GM21515 (cell line): ENCODE data around the gene CLDN1.

Experiments
- ATAC-seq: cut with Tn5 transposase; IDR thresholded peaks from one replicate; pipeline ENCODE4 v1.9.1; 2021; ENCODE audit not compliant: unreplicated experiment

CLDN1 gene, protein sequence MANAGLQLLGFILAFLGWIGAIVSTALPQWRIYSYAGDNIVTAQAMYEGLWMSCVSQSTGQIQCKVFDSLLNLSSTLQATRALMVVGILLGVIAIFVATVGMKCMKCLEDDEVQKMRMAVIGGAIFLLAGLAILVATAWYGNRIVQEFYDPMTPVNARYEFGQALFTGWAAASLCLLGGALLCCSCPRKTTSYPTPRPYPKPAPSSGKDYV

DNA sequence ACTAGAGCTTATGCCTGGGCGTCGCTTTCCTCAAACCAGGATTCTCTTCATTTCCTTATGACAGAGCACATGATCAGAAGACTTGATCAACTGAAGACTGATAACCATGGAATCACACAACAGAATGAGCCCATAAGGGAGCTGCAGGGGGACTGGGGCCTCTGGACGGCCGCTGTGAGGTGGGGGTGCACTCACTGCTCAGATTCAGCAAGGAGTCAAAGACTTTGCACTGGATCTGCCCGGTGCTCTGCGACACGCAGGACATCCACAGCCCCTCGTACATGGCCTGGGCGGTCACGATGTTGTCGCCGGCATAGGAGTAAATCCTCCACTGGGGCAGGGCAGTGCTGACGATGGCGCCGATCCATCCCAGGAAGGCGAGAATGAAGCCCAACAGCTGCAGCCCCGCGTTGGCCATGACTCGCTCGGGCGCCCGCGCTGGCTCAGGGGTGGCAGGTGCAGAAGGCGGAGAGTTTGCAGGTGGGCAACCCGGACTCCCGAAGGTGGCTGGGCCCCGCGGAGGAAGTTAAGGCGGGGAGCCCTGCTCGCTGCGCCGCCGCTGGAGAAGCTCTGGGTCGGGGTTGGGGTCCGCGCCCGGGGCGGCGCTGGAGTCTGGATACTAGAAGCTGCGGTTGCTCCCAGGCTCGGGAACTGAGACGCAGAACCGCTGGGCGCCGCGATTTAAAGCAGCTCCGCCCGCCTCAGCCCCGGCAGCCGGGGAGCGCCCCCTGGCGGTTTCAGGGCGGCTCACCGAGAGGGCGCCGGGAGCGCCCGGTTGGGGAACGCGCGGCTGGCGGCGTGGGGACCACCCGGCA is at the start of gene CLDN1:
CLDN1 (minus strand) TSS at position 658 of the 815 bp plus-strand sequence; CDS start at position 418, 240 bp downstream.
- ATAC-seq = peak; percentile 88

DNA sequence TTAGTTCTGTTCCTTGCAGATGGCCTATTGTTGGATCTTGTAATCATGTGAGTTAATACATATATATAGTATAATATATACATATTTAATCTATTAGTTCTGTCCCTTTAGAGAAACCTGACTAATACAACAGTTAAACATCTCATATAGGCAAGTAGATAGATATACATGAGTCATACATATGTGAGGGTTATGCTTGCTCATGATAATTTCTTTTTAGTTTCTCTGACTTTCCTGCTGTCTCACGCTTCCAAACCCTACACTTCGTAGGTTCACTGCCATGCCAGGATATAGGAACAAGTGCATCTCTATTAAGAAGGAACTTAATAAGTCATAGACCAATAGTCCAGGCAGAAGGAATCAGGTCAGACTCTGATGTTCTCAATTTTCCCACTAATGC is 48.9 kb upstream of the CLDN1 start:
- ATAC-seq = no peak

DNA sequence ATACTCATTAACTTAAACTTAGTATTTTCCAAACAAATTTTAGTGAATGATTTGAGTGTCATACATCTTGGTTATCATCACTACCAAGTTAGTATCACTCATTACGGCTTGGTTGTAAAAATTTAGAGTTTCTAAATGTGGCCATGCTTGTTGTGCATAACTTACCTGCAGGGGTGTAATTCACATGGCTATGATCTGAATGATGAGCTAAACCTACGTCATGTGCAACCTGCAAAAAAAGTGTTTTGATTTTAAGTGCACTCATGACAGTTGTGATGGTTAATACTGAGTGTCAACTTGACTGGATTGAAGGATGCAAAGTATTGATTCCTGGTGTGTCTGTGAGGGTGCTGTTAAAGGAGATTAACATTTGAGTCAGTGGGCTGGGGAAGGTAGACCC is 48.1 kb upstream of the CLDN1 start:
- no peak for ATAC-seq

DNA sequence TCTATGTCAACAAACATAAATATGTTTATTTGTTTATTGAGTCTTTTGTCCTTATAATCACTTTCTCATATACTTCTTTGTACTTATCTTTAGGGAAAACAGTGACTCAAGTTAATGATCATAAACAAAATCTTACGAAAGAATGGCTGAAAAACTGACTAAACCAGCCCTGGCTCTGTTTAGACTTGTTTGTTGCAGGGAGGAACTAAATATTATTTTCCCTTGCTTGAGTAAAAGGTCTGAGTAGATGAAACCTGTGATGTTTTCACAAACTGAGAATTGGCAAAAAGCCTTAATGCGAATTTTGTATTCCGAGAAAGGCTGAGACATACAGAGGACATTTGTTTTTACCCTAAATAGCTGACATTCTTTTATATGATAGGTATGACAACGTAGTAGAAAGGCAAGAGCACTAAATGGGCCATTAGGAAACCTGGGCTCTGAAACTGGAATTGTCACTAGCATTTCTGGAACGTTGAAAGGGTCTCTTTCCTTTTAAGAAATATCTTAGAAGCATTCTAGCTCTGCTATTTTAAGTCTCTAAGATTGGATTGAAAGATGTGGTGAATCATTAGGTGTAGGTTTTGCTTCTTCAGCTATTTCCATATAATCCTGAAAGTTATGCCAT is 47.5 kb upstream of the CLDN1 start:
- ATAC-seq = no peak

DNA sequence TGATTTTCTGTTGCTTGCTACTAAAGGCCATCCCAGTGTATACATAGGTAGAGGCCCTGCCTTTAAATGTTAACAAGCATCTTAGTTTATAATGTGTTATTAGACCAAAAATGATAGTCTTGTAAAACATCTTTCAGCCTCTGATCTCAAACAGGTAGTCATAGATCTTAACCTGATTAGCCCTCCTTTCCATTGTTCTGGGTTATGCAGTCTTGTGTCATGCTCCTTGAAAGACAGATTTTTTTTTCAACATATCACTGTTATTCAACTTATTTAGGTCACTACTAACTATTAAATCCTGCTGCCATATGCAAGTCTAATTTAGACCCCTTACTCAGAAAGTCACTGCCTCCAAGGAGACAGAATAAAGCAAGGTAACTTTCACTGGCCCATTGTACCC is 46.6 kb upstream of the CLDN1 start:
- ATAC-seq = no peak

DNA sequence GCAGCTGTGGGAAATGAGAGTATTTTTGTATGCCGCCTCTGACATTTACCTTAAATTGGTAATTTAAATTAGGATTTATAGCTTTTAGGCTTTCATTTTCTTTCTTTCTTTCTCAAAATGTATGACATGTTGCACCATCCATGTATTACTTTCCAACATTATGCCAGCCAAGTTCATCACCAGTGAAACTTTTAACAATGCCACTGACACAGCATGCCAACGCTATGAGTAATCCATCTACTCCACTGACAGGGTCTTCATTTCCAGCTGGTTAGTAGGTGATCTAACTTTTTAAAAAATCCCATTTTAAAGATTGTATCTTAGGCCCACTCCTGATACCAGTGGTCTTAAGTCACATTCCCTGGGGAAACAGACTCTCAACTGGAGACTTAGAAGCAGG is 43.9 kb upstream of the CLDN1 start:
- ATAC-seq = no peak

DNA sequence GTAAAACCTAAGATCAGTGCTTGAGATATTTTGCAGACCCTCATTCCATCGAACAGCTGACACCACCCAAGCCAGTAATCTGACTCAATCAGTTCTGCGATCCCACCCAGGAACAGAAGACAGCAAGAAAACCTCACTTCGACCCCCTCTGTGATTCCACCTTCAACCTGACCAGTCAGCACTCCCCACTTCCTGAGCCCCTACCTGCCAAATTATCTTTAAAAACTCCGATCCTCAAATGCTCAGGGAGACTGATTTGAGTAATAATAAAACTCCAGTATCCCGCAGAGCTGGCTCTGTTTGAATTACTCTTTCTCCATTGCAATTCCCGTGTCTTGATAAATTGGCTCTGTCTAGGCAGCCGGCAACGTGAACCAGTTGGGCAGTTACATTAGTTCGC is 40.0 kb upstream of the CLDN1 start:
- no peak for ATAC-seq

DNA sequence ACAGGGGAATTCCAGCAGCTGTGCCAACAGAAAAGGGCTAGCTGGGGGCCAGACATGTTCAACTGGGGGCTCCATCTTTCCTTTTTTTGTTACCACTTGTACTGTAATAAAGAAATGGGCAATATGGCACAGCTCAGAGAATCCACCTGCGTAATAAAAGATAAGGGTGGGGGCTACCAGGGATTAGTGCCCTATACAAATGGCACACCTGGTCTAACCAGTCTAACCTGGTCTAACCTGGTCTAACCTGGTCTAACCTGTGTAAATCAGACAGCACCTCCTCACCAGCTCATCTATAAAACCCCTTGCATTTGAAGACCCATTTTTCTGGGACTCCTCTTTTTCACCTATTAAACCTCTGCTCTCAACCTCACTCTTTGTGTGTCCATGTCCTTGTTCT is 39.5 kb upstream of the CLDN1 start:
- ATAC-seq = no peak

DNA sequence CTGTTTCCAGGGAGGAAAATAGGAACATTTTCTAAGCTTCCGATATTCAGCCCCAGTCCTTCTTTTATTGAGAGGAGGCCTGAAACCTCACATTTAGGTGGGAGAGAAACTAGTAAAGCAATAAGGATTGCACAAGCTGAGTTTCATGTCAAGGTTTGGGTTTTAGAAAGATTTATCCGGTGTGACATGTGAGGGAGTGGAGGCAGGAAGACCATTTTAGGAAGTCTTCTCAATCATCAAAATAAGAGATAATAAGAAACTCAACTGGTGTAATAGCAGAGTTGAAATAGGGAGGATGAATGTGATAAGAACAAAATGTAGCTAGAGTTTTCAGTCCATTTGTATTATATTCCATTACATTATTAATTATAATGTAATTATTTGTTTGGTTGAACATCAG is 38.0 kb upstream of the CLDN1 start:
- ATAC-seq = no peak

DNA sequence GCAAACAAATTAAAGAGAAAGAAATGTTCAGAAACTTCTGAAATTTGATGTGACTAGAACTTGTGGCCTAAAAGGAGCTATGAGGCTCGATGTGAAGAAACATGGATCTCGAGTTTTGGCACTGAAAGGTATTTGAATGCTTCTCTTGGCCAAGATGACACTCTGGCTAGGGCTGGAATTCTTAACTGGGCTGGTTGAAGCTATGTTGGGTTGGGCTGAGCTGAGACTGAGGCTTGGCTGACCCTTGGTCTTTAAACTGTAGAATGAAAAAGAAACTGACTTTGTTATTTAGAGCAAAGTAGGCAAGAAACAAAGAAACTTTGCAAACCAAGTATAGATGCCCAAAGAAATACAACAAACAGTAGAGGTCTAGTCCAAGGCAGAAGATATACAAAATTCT is 37.6 kb upstream of the CLDN1 start:
- ATAC-seq = no peak

DNA sequence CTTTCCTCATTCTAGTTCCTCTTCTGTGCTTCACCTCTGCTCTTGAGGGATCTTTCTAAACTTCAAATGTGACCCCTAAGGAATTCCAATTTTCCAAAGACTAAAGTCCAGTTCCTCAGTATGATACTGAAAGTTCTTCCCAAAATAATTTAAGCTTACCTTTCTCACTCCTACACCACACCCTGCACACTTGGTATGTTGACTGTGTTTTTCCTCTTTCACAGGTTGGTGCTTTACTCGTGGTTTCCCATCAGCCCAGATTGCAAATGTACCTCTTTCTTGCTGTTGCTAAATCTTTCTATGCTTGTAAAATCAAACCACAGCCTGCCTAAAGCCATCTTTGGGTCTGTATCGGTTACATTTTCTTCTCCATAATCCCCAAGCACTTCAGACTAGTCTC is 35.2 kb upstream of the CLDN1 start:
- no peak for ATAC-seq

DNA sequence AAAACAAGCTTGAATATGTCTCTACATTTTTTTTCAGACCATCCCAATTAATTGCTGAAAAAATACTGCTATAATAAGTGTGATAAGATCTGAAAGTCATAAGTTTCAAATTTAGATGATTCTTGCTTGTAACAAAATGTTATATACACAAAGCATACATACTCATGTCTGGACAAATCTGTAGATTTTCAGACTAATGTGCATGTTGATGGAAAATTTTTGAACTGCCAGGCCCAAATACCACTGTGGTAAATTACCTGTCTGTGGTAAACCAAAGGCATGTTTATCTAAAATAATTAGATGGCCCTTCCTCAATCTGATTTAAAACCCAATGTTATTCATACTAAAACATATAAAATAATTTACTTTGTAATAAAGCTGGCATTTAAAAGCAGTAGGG is 34.0 kb upstream of the CLDN1 start:
- no peak for ATAC-seq

DNA sequence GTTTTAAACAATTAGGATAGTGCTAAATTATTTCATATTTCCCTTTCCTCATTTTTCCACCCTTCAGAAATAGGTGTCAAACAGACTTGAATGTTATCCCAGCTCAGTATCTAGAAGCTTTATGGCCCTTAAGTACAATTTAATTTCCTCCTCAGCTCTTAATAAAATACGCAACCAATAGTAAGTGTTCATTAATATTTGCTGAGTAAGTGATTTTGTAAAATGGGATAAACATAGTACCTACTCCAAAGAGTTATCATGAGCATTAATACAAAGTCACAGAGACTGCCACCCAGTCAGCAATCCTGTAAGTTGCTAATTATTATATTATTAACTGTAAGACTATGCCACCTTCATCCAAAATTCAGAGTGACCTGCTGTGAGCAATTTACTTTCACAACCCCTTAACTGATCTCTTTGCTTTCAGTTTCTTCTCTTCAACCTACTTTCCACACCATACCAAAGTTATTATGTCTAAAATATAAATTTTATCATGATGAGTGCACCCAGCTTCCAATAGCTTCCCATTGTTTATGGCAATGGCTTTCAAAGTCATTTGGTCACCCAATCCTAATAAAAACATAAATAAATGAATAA is 30.7 kb upstream of the CLDN1 start:
- ATAC-seq = no peak

DNA sequence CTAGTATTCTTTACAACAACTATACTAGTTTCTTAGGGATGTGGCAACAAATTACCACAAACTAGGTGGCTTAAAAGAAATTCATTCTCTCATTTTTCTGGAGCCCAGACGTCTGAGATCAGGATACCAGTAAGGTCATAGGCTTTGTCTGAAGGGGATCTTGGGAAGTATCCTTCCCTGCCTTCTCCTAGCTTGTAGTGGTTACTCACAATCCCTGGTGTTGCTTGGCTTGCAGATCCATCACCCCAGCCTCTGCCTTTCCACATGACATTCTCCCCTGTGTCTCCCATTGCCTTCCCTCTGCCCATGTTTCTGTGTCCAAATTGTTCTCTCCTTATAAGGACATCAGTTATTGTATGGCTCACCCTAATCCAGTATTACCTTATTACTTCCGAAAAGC is 24.3 kb upstream of the CLDN1 start:
- no peak for ATAC-seq

DNA sequence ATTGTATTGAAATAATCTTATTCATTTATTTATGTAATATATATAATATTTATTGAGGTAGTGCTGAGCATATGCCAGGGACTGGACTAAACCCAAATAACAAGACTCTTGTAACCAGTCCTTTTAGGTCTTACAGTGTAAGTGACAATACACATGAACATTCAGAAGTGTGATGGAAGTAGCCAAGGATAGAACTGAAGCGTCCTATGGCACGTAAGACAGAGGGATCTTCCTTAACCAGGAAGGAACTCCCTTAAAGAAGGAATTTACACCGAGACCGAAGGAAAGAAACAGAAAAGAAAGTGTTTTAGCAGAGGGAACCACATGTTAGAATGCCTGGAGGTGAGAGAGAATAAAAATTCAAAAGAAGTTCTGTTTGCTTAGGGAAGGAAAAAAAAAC is 23.6 kb upstream of the CLDN1 start:
- ATAC-seq = no peak

DNA sequence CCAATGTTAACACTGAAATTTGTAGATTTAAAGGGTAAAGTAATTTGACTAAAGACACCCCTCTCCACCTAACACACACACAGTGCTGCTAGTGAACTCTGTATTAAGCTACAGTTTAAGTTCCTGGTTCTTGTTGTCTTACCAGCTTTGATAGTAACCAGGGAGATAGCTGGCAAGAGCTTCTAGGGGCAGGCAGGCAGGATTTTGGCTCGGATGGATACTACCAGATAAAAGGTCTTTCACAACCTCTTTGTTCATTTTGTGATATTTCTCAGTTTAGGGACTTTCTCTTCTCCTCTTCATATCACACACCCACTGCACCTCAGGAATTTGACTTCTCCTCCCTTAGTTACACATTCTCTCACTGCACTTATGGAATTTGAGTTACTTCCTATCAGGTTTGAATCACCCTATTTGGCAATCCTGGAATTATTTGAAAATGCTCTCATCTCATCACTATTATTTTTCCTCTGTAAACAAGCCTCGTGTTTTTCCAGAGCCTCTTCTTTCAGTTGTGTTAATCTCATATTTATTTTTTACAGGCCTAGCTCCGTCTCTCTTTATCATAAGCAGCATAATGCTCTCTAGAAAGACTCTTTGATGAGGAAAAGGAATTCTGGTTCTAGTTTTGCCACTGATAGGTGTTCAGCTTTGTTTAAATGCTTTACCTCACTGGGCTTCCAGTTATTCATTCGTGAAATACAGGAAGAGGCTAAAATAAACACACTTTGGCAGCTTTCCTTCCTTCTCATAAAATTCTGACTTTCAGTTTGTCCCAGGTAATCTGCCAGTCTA is 23.0 kb upstream of the CLDN1 start:
- no peak for ATAC-seq

DNA sequence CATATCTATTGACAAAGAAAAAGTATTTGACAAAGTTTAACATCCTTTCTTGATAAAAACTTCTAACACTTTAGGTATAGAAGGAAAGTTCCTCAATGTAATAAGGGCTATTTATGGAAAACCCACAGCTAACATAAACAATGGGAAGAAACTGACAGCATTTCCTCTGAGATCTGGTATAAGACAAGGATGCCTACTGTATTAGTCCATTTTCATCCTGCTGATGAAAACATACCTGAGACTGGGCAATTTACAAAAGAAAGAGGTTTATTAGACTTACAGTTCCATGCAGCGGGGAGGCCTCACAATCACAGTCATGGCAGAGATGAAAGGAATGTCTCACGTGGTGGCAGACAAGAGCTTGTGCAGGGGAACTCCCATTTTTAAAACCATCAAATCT is 17.8 kb upstream of the CLDN1 start:
- ATAC-seq = no peak

DNA sequence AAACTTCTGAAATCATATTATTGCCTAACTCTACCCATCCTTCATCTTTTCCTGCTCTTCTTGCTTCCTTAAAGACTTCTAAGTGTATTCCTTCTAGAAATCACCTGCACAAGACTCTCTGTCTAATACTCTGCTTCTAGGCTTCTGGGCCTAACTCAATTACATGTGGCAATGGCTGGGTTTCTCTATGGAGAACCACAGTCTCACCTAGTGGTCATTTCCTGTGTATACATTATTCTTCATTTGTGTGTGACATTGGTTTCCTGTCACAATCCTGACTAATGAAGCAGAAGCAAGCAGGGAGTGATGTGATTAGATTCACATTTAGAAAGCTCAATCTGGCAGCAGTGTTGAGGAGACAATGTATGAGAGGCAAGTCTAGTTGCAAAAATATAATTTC is 16.9 kb upstream of the CLDN1 start:
- peak; percentile 72 for ATAC-seq

DNA sequence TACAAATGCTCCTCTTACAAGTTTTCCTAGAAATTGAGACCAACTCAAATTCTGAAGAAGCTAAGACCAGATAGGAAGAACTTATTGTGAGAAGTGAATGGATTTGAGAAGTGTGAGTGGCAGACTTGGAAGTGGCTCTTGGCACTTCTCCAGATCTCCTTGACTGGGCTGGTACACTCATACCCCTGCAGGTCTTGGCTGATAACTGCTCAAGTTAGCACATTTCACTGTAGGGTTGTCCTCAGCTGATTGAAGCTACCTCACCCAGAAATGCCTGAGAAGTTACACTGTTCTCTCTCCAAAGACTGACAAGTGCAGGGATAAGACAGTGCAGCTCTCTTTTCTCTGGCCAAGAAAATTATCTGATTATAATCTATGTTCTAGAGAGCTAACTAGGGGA is 16.5 kb upstream of the CLDN1 start:
- ATAC-seq = no peak

DNA sequence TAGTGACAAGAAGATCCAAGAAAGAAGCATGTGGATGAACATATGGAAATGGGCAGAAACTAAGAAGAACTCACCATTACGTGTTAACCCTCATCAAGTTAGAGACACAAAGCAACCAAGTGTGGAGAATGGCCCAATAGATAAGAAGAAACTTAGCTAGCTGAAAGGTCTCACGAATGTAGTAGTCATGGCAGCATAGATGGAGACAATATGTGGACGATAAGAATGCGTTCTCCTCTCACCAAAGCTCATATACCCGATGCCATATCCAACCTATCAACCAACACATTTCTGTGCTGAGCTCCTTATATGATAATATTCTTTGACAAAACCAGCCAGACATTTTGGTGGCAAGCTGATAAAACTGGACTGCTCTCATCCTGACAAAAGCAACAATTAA is 15.1 kb upstream of the CLDN1 start:
- no peak for ATAC-seq

DNA sequence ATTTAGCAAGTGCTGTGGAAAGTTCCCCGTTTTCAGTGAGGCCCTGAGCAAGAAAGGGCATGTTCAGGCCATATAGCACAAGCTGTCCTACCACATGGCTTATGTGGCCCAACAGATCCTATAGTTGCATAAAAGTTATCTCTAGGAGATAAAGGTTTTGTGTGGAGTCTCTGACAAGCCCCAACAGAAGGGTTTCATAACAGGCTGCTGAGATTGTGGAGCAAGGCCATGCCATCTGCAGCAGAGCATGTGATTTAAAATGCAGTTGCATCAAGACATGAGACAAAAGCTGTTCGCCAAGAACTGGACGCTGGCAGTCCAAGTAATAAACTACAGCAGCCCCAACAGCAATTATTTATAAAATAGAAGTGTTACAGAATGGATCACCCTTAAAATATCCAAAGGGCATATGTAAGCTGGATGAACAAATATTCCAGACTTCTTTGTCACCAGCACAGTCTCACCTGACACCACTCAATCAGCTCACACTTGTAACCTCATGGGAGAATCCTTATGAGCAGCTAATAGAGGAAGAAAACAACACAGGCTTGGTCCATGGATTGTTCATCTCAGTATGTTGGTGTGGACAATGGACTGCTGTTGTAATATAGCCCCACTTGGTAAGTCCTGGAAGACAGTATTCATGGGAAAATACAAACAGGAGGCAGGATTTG is 14.4 kb upstream of the CLDN1 start:
- no peak for ATAC-seq
